Measurements from ENCODE around the gene ABHD16A.
"Not testable (repeated sequence)": the region's sequence is repeated elsewhere in the genome, so short reads cannot be mapped to it uniquely, and the experiment has no call there.

ABHD16A gene

DNA sequence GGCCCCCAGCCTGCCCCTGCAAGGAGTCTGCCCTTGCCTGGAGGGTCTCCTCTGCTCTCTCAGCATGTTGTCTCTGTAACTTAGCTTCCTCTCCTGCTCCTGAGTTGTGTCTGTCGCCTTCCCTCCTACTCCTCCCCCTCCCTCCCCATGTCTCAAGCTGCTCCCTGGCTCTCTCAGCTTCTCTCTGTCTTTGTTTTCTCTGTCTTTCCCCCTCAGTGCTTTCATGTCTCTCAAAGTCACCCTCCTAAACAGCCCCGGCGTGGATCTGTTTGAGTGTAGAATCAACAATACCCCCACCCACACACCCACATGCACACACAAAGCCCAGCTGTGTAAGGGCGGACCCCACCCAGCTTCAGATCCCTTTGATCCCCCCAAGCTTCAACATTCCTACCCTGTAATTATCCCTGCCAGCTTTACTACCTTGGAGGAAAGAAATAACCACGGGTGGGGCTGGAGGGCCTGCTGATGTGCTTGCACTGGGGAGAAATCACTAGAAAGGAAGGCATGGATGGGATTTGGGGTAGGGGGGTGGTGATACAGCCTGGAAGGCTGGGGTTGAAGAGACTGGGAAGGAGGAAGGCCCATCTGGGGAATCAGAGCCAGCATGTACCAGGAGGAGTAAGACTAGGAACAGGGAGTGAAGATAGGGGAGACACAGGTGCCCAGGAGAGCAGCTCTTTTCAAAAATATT is 11.0 kb upstream of the ABHD16A start:
- DNase-seq (ENCODE audit: low read depth) = no peak

- DNase-seq (ENCODE audit: low read depth) = no peak
Observed at GRCh38 chr6:31713465-31713864, 10.3 kb upstream of the ABHD16A start.

- DNase-seq (ENCODE audit: low read depth) = no peak
Observed at GRCh38 chr6:31712296-31712695, 9.2 kb upstream of the ABHD16A start.

DNA sequence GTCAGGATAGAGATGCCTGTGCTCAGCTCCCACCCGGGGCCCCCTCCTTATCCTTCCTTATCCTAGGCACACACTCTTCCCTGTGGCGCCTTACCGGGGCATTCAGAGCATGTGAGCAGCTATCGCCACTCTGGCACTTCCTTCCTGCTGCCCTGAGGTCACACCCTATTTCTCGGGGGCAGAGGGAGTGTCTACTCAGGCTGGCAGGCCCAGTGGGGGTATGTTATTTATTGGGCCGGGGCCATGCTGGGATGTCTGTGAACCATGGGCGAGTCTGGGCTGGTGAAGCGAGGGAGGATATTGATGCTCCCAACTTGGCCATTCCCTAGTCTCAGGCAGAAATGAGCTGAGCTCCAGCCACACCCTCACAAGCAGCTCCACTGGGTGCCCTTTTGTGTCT is 8.1 kb upstream of the ABHD16A start:
- DNase-seq (ENCODE audit: low read depth) = no peak

GRCh38 chr6:31710523-31711219 is 7.5 kb upstream of the ABHD16A start:
- DNase-seq (ENCODE audit: low read depth) = no peak

GRCh38 chr6:31709157-31709556 is 6.0 kb upstream of the ABHD16A start:
- DNase-seq (ENCODE audit: low read depth) = not testable (repeated sequence)

DNA sequence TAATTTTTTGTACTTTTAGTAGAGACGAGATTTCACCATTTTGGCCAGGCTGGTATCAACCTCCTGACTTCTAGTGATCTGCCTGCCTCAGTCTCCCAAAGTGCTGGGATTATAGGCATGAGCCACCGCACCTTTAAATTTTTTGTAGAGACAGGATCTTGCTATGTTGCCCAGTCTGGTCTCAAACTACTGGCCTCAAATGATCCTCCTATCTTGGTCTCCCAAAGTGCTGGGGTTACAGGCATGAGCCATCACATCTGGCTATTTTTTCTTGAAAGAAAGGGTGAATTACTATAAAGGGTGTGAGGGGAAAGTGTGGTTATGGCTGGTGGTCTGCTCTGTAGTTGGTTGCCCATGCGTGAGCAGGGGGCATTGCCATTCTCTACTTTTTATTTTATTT is 5.1 kb upstream of the ABHD16A start:
- DNase-seq (ENCODE audit: low read depth) = no peak

GRCh38 chr6:31707701-31708100 is 4.6 kb upstream of the ABHD16A start:
- no peak for DNase-seq (ENCODE audit: low read depth)

DNA sequence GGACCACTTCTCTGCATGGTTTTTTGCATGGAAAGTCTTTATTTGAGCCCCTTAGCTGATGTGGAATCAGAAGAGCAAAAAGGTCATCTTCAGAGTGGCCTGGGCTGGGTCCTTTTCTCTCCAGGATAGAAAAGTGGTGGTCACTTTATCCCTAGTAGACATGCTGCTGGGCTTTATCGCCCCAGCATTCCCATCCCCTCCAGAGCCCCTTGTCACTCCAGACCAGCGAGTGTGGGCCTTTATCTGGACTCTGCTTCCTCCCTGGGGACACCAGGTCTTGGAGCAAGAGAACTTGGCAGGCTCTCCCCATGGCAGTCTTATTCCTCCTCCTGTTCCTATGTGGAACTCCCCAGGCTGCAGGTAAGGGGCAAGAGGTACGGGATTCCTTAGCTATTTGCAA is 3.5 kb upstream of the ABHD16A start, which contains the start of gene LY6G6F:
LY6G6F (plus strand) TSS at position 268 of the 400 bp plus-strand sequence; CDS start at position 309, 41 bp downstream.
- no peak for DNase-seq (ENCODE audit: low read depth)

DNA sequence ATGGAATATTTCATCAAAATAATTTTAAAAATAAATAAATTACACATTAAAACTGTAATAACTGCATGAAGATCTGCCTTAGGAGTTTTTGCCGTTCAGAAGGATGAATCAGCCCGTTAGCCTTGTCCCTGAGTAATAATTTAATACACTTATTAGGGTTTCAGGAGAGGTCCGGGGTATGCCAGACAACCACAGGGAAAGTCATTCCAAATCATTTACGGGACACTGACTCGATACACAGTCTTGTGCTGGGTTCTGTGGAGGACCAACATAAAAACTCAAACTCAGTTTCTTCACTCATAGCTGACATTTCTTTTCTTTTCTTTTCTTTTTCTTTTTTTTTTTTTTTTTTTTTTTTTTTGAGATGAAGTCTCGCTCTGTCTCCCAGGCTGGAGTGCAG is 2.8 kb upstream of the ABHD16A start:
- DNase-seq (ENCODE audit: low read depth) = no peak

DNA sequence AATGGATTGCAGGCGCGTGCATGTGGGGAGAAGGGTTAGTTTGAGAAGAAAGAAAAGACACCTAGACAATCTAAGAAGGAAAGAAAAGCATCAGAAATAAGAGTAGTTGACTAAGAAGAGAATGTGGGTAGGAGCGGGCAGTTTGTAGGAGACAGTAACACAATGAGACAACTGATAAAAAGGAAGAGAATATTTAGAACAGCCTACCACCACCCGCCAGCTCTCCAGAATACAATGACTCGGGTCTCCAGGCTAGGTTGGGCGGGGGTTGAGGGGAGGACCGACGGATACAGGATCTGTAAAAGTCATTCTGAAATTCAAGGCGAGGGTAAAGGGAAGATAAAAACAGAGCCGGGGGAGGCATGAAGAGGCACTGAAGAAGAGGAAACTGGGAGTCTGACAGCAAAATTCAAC is 712 bp downstream of the ABHD16A start:
- no peak for DNase-seq (ENCODE audit: low read depth)

GRCh38 chr6:31701666-31702404 is 1.3 kb downstream of the ABHD16A start:
- DNase-seq (ENCODE audit: low read depth) = no peak

- no peak for DNase-seq (ENCODE audit: low read depth)
Observed at GRCh38 chr6:31700740-31701401, 2.3 kb downstream of the ABHD16A start.

DNA sequence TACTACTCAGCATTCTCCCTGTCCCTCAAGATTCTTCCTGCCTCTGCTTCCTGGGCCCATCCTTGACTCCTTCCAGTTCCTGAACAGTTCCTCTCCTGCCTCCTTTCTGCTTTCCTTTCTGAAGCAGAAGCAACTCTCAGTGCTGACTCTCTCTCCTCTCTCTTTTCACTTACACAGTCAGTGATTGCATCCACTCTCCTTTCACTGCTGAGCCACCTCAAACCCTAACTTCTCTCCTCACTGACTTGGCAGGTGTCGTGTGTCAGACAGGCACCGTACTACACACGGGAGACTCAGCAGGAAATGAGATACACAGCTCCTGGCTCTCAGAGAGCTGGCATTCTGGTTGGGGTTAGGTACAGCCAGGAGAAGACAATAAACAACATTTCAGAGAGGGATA is 5.6 kb downstream of the ABHD16A start:
- no peak for DNase-seq (ENCODE audit: low read depth)

GRCh38 chr6:31693535-31693934 is 9.6 kb downstream of the ABHD16A start:
- DNase-seq (ENCODE audit: low read depth) = no peak

- DNase-seq (ENCODE audit: low read depth) = no peak
Observed at GRCh38 chr6:31692886-31693285, 10.2 kb downstream of the ABHD16A start.

GRCh38 chr6:31692353-31692752 is 10.8 kb downstream of the ABHD16A start:
- DNase-seq (ENCODE audit: low read depth) = no peak

- no peak for DNase-seq (ENCODE audit: low read depth)
Observed at GRCh38 chr6:31691564-31692108, 11.5 kb downstream of the ABHD16A start.

DNA sequence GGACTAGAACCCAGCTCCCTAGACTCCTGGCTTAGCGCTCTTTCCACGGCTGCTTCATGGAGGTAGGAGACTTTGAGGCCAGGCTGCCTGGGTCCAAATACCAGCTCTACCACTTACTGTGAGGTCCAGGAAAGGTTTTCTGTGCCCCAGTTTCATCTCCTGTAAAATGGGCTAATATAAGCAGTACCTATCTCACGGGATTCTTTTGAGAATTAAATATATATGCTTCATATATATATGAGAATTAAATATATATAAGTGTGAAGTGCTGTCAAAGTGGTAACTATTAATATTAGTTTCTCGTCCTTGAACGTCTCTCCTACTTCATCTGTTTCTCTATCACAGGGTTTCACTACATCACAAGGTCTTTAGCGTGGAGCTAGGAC is 12.1 kb downstream of the ABHD16A start:
- DNase-seq (ENCODE audit: low read depth) = no peak

DNA sequence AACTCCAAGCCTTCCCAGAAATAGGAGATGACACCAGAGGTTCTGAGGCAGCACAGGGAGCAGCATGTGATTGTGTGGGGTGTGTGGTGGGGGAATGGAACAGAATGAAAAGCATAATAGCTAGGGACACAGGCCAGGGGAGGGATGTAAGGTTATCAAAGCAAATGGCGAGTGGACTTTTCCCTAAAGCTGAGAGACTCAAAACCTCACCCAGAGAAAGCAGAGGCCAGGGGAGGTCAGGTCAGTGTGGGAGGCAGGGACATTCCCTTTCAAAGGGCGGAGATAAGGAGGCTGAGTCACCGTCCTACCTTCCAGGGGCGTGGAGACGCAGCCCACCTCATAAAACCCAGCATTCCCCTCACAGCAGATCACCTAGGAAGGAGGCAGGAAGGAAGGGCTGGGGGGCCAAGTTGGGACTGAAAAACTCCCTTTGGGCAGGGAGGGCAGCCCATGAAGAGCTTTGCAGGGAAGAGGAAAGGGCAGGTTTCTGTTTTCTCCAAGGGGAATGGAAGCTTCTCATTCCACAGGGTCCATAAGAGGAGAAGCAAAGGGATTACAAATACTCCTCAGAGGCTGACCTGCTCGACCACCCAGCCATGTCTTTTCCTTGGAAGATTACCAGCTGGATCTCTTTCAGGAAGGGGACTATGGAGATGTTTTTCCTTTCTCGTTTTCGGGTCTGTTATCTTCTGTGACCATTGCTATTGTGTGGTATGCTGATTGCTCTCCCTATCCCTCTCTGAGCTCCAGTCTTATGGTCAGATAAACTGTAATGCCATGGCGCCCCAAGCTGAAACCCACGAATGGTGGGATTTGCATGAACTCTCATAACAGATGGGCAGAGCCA is 12.7 kb downstream of the ABHD16A start:
- DNase-seq (ENCODE audit: low read depth) = no peak

All from stimulated activated CD8-positive, alpha-beta memory T cell treated with anti-CD3 and anti-CD28 coated beads, Interleukin-7, amount 100 ng/mL, for 24 hours (primary cell).